ENCODE results near the gene PACSIN1.

Gene PACSIN1

DNA sequence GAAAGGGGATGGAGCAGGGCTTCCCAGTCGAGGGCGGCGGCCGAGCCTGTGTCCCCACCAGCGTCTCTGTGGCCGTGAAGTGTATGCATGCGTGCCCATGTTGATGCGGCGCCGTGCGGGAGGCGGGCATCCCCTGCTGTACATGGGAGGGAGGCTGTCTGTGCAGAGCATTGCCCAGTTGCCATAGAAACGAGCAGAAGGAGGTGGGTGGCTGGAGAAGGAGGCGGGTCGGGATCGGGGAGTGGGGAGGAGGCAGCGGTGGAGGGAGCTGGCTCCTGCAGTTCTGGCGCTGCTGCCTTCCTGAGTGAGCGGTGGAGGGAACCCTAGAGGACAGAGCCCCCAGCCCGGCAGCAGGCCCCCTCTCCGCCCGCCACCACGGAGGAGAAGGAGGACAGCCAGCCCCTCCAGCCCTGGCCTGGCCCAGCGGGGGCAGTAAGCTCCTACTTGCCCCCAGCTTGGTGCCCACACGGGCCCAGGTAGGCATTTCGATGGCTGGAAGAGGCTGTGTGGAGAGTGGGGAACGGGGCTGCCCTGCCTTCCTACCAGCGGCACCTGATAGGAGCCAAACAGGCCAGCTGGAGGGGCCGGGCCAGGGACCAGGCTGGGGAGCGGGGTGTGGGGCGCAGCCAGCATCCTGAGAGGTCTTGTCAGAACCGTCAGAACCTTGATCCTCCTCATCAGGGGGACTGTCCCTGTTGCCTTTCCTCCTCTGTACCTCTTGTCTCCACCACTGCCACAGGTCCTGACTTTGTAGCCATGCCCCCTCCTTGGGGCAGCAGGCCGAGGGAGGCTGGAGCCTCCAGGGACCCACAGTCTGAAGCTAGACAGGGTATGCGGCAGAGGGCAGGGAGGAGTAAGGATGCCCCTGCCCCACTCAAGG, 49.0 kb downstream of the PACSIN1 start:
- DNase-seq (ENCODE audit: low read depth), result no peak

- no peak for DNase-seq (ENCODE audit: low read depth)
Observed at GRCh38 chr6:34515473-34516387, 49.9 kb downstream of the PACSIN1 start.

GRCh38 chr6:34516391-34517324, 50.8 kb downstream of the PACSIN1 start:
- DNase-seq (ENCODE audit: low read depth), result no peak

- DNase-seq (ENCODE audit: low read depth), result no peak
Observed at GRCh38 chr6:34517461-34517881, 51.6 kb downstream of the PACSIN1 start.

GRCh38 chr6:34517966-34518365, 52.1 kb downstream of the PACSIN1 start:
- DNase-seq (ENCODE audit: low read depth), result no peak

DNA sequence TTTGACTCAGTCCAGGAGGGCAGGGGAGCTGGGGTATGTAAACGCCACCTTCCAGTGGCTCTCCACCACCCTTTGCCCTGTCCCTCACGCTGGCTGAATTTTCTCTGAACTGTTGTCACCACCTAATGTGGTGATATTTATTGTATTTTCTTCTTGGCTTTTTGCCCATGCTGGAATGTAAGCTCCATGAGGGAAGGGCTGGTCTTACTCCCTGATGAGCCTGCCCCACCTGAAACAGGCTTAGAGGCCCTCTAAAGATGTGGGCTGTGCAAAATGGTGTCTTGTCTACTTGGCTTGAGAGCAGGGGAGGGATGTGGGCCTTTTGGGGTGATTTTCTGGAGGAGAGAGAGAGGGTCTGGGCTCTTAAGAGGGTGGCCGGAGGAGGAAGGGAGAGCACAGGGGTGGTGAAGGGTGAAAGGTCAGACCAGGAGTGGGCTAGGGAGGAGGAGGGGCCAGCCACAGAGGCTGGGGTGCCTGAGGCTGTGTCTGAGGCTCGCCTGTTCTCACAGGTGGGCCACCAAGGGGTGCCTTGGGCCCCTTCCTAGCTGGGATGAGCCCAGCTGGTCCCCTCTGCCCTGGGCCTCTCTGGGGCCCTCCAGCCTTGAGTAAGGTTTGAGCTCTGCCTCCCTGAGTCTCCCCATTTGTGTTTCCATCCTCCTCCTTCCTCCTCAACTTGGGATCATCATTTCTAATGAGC, 52.9 kb downstream of the PACSIN1 start:
- no peak for DNase-seq (ENCODE audit: low read depth)

GRCh38 chr6:34519971-34520644, 54.2 kb downstream of the PACSIN1 start:
- no peak for DNase-seq (ENCODE audit: low read depth)

GRCh38 chr6:34520645-34521462, 55.0 kb downstream of the PACSIN1 start:
- no peak for DNase-seq (ENCODE audit: low read depth)

DNA sequence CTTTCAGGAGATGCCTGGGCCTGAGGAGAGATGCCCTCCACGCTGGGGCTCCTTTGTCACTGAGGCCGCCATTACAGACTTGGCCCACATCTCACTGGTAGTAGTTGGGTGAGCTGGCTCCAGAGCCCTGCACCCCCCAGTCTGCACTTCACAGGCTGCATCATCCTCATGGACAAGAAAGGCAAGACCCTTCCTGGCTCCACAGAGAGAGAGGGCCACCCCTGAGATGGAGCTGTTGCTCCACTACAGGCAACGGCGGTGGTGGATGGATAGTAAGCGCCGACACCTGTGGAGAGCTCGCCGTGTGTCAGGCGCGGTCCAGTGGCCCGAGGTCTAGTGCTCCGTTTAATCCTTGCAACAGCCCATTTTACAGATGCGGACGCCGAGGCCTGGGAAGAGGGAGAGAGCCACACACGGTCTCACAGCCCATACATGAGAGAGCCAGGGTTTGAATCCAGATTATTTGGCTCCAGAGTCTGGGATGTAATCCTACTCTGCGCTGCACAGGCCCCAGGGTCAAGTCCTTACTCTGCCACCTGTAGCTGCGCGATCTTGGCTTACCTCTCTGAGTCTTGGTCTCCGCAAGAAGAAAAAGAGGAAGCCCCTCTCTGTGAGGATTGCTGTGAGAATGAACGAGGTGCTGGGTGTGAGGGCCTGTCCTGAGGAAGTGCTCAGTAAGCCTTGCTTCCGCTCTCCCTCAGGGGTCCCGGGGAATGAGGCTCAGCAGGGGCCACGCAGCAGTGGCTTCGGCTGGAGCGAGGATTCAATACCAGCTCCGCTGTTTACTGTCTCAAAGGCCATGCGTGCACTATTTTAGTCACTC, 55.8 kb downstream of the PACSIN1 start:
- DNase-seq (ENCODE audit: low read depth), result no peak

GRCh38 chr6:34522761-34523160, 56.9 kb downstream of the PACSIN1 start:
- DNase-seq (ENCODE audit: low read depth), result no peak

- no peak for DNase-seq (ENCODE audit: low read depth)
Observed at GRCh38 chr6:34523441-34524206, 57.7 kb downstream of the PACSIN1 start.

GRCh38 chr6:34524499-34524898, 58.6 kb downstream of the PACSIN1 start:
- DNase-seq (ENCODE audit: low read depth), result no peak

DNA sequence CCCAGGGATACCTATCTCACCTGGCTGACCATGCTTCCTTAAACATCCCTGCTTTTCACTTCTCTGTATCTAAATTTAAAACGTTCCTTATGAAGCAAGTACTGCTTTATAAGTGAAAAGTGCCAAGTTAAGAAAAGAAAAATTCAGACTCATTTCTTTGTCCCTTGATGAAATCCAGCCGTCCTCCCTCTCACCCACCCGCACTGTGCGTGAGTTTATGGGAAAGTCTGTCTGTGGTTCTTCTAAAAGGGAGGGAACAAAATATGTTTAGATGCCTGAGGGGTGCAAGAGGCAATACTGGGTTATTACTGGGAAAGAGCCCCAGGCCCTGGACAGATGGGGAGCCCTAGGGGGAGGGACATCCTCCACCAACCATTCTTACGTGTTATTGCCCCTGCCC, 59.1 kb downstream of the PACSIN1 start:
- no peak for DNase-seq (ENCODE audit: low read depth)

DNA sequence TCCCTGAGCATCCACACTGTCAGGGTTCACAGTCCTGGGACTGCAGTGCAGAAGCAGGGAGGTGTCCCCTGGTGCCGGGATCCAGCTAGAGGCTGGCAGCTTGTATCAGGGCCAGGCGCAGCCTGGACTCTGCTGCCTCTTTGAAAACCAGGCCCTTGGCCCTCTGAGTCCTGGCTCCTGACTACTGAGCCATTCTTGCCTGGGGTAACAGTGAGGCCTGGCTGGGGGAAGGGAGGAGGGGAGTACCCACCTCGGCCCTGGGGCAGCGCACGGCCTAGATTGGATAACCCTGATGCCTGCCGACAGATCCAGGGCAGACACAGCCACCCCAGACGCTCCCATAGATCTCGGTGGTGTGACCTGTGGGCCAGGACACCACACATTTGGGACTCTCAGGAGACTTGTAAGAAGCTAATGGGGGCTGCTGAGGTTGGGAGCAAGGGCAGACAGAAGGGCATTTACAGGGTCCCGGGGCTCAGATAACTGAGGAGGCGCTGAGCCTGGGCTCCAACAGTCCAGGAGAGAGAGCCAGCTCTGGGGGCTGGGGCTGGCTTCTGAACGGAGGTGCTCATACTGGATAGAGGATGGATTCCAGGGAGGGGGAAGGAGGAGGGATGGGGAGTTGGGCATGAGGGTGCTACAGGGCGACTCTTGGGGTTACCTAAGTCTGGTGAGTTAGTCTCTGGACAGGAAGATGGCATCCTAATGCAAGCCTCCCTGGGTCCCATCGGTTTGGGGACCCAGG, 59.7 kb downstream of the PACSIN1 start:
- no peak for DNase-seq (ENCODE audit: low read depth)

DNA sequence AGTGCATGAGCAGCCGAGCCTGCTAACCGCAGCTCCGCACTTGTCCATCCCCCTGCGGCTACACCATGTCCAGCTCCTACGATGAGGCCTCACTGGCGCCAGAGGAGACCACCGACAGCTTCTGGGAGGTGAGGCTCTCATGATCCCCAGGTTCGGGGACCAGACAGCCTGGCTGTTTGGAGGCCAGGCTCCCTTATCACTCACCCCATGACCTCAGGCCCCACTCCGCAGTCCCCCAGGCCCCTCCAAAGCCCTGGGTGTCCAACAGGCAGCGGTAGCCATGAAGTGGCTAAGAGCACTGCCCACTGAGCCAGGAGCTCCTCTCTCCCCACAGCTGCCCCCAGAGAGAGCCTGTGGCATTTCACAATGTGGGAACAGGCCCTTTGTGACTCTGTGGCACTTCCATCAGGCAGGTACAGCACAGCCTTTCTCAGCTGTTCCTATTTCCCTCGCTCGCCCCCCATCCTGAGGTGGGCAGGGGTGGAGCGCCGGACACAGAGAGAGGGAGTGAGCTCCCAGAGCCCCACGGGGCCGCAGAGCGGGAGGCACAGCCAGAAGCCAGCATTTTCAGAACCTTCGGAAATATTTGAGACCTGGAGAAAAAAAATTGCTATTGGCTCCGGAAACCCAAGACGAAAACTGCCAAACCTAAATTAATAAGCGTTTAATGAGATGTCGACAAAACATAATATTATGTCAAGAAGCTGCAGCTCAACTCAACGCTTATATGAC, 60.5 kb downstream of the PACSIN1 start:
- no peak for DNase-seq (ENCODE audit: low read depth)

DNA sequence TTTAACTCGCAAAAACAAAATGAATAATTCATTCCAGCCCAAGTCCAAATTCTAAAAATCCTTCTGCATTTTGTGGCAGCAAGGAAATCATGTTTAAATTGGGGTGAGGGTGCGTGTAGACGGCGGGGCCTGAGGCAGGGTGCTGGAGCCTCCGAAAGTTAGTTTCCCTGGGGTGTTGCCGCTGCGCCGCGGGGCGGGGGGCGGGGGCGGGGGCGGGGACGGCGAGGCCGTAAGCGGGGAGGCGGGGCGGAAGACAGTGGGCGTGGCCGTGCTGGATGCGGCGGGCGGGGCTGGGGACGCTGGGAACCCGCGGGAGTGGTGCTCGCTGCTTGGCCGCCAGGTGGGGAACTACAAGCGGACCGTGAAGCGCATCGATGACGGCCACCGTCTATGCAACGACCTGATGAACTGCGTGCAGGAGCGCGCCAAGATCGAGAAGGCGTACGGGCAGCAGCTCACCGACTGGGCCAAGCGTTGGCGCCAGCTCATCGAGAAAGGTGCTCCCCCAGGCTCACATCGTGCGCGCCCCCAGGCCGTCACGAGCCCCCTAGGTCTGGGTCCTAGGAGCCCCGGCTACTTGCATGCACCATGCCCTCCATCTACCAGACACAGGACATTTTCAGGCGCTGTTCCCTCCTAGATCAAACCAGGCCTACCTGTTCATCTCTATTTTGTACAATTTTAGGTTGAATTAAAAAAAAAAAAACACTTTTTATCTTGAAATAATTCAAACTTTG, 61.3 kb downstream of the PACSIN1 start:
- peak; percentile 95 for DNase-seq (ENCODE audit: low read depth)

All from activated T-cell treated with anti-CD3 and anti-CD28 coated beads for 48 hours (primary cell).